Measurements from ENCODE around the gene XRCC2.

GRCh38 chr7:152596824-152597223 lies 79.1 kb downstream of the XRCC2 start:
- TF ChIP-seq POLR2A (IDR thresholded peaks at IDR 0.05; ENCODE audit: low read depth, low read length) (no peak), POLR2AphosphoS5 (IDR thresholded peaks at IDR 0.05; ENCODE audit: low read depth, low read length) (no peak)
